Ovary (tissue), 3 donors: Measurements from ENCODE around the gene NBPF6.

Source experiments
- EP300 ChIP-seq: sonication (generic); formaldehyde crosslinking; IDR thresholded peaks from one replicate; pipeline ENCODE4 v1.6.1; 2017; ENCODE audit warnings: antibody characterized with exemption
- POLR2A ChIP-seq: fragments of 450-650 bp; IDR thresholded peaks from one replicate; pipeline ENCODE4 v1.6.1; 2017; ENCODE audit warnings: antibody characterized with exemption, mild to moderate bottlenecking, moderate library complexity
- TF ChIP-seq, protein P1 (sequence below), 3 donors: fragments of 450-650 bp in 2 of 3; fragments of 200-600 bp in 1 of 3; IDR thresholded peaks; one replicate each; pipeline versions ENCODE4 v1.5.1 to v1.8.0; 2016 to 2022; ENCODE audit warnings: antibody characterized with exemption in 3 of 3, mild to moderate bottlenecking in 1 of 3
- donor health status: DM: no; HTN: no; CAD: no.

DNA sequence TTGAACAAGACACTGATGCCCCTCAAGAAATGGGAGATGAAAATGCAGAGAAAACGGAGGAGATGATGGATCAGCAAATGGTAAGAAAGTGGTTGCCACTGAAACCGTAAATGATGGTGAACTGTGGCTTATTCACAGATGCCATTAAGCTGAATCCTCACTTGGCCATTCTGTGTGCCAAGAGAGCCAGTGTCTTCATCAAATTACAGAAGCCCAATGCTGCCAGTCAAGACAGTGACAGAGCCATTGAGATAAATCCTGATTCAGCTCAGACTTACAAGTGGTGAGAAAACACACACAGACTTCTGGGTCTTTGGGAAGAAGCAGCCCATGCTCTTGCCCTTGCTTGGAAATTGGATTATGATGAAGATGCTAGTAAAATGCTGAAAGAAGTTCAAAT is 52.5 kb downstream of the NBPF6 start:
- TF ChIP-seq, protein P1, sequence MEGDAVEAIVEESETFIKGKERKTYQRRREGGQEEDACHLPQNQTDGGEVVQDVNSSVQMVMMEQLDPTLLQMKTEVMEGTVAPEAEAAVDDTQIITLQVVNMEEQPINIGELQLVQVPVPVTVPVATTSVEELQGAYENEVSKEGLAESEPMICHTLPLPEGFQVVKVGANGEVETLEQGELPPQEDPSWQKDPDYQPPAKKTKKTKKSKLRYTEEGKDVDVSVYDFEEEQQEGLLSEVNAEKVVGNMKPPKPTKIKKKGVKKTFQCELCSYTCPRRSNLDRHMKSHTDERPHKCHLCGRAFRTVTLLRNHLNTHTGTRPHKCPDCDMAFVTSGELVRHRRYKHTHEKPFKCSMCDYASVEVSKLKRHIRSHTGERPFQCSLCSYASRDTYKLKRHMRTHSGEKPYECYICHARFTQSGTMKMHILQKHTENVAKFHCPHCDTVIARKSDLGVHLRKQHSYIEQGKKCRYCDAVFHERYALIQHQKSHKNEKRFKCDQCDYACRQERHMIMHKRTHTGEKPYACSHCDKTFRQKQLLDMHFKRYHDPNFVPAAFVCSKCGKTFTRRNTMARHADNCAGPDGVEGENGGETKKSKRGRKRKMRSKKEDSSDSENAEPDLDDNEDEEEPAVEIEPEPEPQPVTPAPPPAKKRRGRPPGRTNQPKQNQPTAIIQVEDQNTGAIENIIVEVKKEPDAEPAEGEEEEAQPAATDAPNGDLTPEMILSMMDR (IDR thresholded peaks at IDR 0.05): no peak
- TF ChIP-seq POLR2A: no peak
- no peak for TF ChIP-seq EP300
